GM23248 (cell line): ENCODE data around the gene CAMK2B. TPM values are rescaled to one million over a fixed set of nuclear protein-coding genes. Genes with fewer than 3 reads are reported as not detected.

ENCODE experiments used
- DNase-seq: peaks from one replicate; pipeline ENCODE4 v3.0.0-alpha.2; 2015
- H2AFZ ChIP-seq: fragments of 200-600 bp; sonication (generic); 2 replicates; pipeline ENCODE4 v1.6.1; 2016; ENCODE audit warnings: antibody characterized with exemption
- H3F3A ChIP-seq: fragments of 200-600 bp; sonication (generic); 2 replicates; pipeline ENCODE4 v1.6.1; 2016; ENCODE audit warnings: mild to moderate bottlenecking, antibody characterized with exemption, mixed run types; ENCODE audit not compliant: insufficient read depth
- H3K27ac ChIP-seq: fragments of 200-600 bp; sonication (generic); 2 replicates; pipeline ENCODE4 v1.5.1; 2016; ENCODE audit warnings: mild to moderate bottlenecking
- H3K27me3 ChIP-seq: fragments of 200-600 bp; sonication (generic); replicated peaks from 2 replicates; pipeline ENCODE4 v1.6.1; 2016; ENCODE audit warnings: mild to moderate bottlenecking; ENCODE audit not compliant: insufficient read depth
- H3K36me3 ChIP-seq: fragments of 200-600 bp; sonication (generic); 2 replicates; pipeline ENCODE4 v1.6.1; 2016; ENCODE audit warnings: low read depth, mild to moderate bottlenecking
- H3K4me1 ChIP-seq: fragments of 200-600 bp; sonication (generic); 2 replicates; pipeline ENCODE4 v1.6.1; 2016; ENCODE audit warnings: mild to moderate bottlenecking; ENCODE audit not compliant: insufficient read depth
- H3K4me2 ChIP-seq: fragments of 200-600 bp; sonication (generic); one replicate; pipeline ENCODE4 v1.6.1; 2016; ENCODE audit warnings: mild to moderate bottlenecking; ENCODE audit not compliant: unreplicated experiment
- H3K4me3 ChIP-seq: fragments of 200-600 bp; sonication (generic); 2 replicates; pipeline ENCODE4 v1.5.1; 2016; ENCODE audit warnings: mild to moderate bottlenecking
- H3K79me2 ChIP-seq: fragments of 200-600 bp; sonication (generic); 2 replicates; pipeline ENCODE4 v1.6.1; 2016; ENCODE audit warnings: mild to moderate bottlenecking; ENCODE audit not compliant: insufficient read depth
- H3K9ac ChIP-seq: fragments of 200-600 bp; sonication (generic); 2 replicates; pipeline ENCODE4 v1.6.1; 2016; ENCODE audit warnings: mild to moderate bottlenecking
- H3K9me2 ChIP-seq: fragments of 200-600 bp; sonication (generic); 2 replicates; pipeline ENCODE4 v1.6.1; 2016; ENCODE audit warnings: mixed run types, mild to moderate bottlenecking, moderate library complexity; ENCODE audit not compliant: insufficient read depth
- H3K9me3 ChIP-seq: fragments of 200-600 bp; sonication (generic); one replicate; pipeline ENCODE4 v1.6.1; 2017; ENCODE audit warnings: low read depth
- H4K20me1 ChIP-seq: fragments of 200-600 bp; sonication (generic); 2 replicates; pipeline ENCODE4 v1.6.0; 2016; ENCODE audit not compliant: insufficient read depth
- EZH2 ChIP-seq: fragments of 200-600 bp; sonication (generic); IDR thresholded peaks from 2 replicates; pipeline ENCODE4 v1.6.1; 2018; ENCODE audit warnings: antibody characterized with exemption, mild to moderate bottlenecking; ENCODE audit not compliant: insufficient read depth, poor library complexity, severe bottlenecking
- EZH2phosphoT487 ChIP-seq: fragments of 200-600 bp; sonication (generic); IDR thresholded peaks from 2 replicates; pipeline ENCODE4 v1.6.1; 2018; ENCODE audit warnings: antibody characterized with exemption, moderate library complexity, mild to moderate bottlenecking, low read depth; ENCODE audit not compliant: insufficient read depth
- WGBS, 2 experiments: methylation state at CpG; one replicate each; pipeline ENCODE4 v1.1.6; 2015 to 2017; ENCODE audit warnings: low lambda C conversion rate in 2 of 2, low coverage in 1 of 2; ENCODE audit errors: missing lambda C conversion rate in 2 of 2; 5-methylcytosine and 5-hydroxymethylcytosine counted together
- in situ Hi-C: fragments of 300-500 bp; cut with MboI; formaldehyde crosslinking; loops from 2 replicates; pipeline ENCODE4 v1.15.0; 2020
- polyA plus RNA-seq: library from polyadenylated mRNA; unstranded; fragments of >200 nt; fragmentation: Nextera tagmentation; extraction: Ambion mirVana; gene quantifications from 2 replicates; pipeline ENCODE4 v1.2.1, GENCODE V29; 2016
- total RNA-seq: library from RNA; depleted of rRNA; stranded (reverse); fragments of >200 nt; shearing (Covaris generic); gene quantifications from 2 replicates; pipeline ENCODE4 v1.2.3, GENCODE V29; 2014

The CAMK2B gene
- total and polyA plus RNA-seq, 2 experiments from 2014 or later, result 0.78 to 2.5 TPM

GRCh38 chr7:44273681-44274622 is 51.4 kb downstream of the CAMK2B start:
- Histone ChIP-seq H3K27me3 (no peaks in the 10 kb centered on the region), H3K9ac (no peak overlapping the region), H3K4me2 (no peak overlapping the region), H3K27ac (no peak overlapping the region), H3K4me3 (no peak overlapping the region), H4K20me1 (no peaks in the 10 kb centered on the region), H3K4me1 (no peaks in the 10 kb centered on the region), H3K36me3 (no peaks in the 10 kb centered on the region), H3K79me2 (no peaks in the 10 kb centered on the region), H2AFZ (no peak overlapping the region), H3K9me3 (no peaks in the 10 kb centered on the region), H3F3A (no peaks in the 10 kb centered on the region), H3K9me2 (no peaks in the 10 kb centered on the region)
- in situ Hi-C loops, result no loop called here
- DNase-seq, result no peak
- TF ChIP-seq EZH2 (no peak), EZH2phosphoT487 (no peak)
- 78 to 83% methylated on average over 21 to 22 of the region's 22 CpGs for WGBS, 2 experiments

DNA sequence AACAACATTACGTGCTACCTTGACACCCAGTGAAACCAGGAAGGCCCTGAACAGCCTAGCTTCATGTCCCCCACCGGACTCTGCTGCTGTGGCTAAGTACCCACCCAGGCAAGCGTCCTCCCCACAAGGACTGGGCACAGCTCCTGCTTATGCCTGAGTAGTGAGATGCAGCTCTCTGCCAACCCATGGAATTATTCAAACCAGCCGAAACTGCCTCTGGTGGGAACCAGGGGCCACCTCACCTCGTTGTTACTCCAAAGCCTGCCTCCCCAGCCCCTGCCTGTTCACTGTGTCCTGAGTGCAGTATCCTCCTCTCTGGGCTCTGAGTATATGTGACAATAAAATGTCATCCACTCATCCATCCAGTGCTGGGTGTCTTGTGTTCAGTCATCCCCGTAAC is 52.4 kb downstream of the CAMK2B start:
- 74 to 79% methylated on average over 6 of the region's 6 CpGs for WGBS, 2 experiments
- TF ChIP-seq EZH2, result no peak
- no peak for TF ChIP-seq EZH2phosphoT487
- Histone ChIP-seq H3K27me3 (no peaks in the 10 kb centered on the region), H3K9me3 (no peaks in the 10 kb centered on the region), H4K20me1 (no peaks in the 10 kb centered on the region), H3K4me1 (no peaks in the 10 kb centered on the region), H2AFZ (no peak overlapping the region), H3F3A (no peaks in the 10 kb centered on the region), H3K27ac (no peak overlapping the region), H3K4me2 (no peak overlapping the region), H3K9me2 (no peaks in the 10 kb centered on the region), H3K9ac (no peak overlapping the region), H3K79me2 (no peaks in the 10 kb centered on the region), H3K36me3 (no peaks in the 10 kb centered on the region), H3K4me3 (no peak overlapping the region)
- in situ Hi-C loops, result no loop called here
- no peak for DNase-seq

DNA sequence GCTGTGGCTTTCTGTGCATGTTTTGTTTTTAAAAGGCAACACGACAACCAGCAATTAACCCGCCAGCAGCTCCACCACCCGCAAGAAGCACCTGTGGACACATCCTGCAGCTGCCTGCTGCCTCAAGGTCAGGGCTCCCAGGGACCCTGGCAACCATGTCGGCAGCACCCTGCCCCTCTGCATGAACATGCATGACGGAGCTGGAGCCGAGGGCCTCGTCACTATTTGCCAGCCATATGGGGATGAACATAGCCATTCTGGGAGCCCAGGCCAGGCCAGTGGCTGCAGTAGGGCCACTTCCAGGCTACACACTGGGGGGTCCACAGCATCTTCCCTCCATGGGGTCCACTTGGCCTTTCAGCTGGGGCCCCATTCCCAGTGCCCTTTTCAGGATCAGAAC is 52.9 kb downstream of the CAMK2B start:
- no peaks in the 10 kb centered on the region for H3K27me3 ChIP-seq
- 81 to 83% methylated on average over 7 of the region's 7 CpGs for WGBS, 2 experiments

DNA sequence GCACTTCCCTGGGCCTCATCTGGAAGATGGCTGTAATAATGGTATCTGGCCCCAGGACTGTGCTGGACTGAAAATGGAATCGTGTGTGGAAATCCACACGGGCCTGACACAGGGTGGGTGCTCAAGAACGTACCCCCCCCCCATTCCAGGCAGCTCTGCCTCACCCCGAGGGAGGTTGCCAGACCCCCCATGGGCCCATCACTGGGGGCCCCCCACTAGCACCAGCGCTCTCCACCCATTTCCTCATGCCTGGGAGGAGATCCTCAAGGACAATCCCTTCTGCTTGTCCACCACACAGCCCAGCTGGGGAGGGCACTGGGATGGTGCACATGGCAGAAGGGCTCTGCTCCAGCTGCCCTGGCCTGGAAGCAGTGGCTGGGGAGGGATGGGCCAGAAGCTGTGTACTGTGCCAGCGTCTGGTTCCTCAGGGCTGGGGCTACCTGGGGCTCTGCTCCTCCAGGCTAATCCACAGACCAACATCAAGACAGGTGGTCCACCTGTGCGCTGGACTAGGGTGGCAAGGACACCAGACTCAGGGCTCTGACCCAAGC is 55.4 kb downstream of the CAMK2B start:
- no peaks in the 10 kb centered on the region for H3K36me3 ChIP-seq
- no peak for DNase-seq
- no peaks in the 10 kb centered on the region for H3K27me3 ChIP-seq
- H3K79me2 ChIP-seq, result no peaks in the 10 kb centered on the region
- no peak overlapping the region for H3K27ac ChIP-seq
- no peak for TF ChIP-seq EZH2
- TF ChIP-seq EZH2phosphoT487, result no peak
- H3K4me3 ChIP-seq, result no peak overlapping the region
- H4K20me1 ChIP-seq, result no peaks in the 10 kb centered on the region
- no peak overlapping the region for H3K4me2 ChIP-seq
- no peaks in the 10 kb centered on the region for H3K9me2 ChIP-seq
- no peaks in the 10 kb centered on the region for H3K4me1 ChIP-seq
- 76 to 86% methylated on average over 5 to 7 of the region's 7 CpGs for WGBS, 2 experiments
- H2AFZ ChIP-seq, result no peak overlapping the region
- in situ Hi-C loops, result no loop called here
- no peaks in the 10 kb centered on the region for H3F3A ChIP-seq
- H3K9me3 ChIP-seq, result no peaks in the 10 kb centered on the region
- no peak overlapping the region for H3K9ac ChIP-seq

More for the DNA sequence above, 52.9 kb downstream of the CAMK2B start:
- TF ChIP-seq EZH2phosphoT487, result no peak
- TF ChIP-seq EZH2, result no peak
- no peaks in the 10 kb centered on the region for H3K36me3 ChIP-seq
- H3K79me2 ChIP-seq, result no peaks in the 10 kb centered on the region
- no peak overlapping the region for H3K4me2 ChIP-seq
- DNase-seq, result no peak
- H3K9ac ChIP-seq, result no peak overlapping the region
- no peaks in the 10 kb centered on the region for H3K9me3 ChIP-seq
- no peak overlapping the region for H3K27ac ChIP-seq
- no peak overlapping the region for H3K4me3 ChIP-seq
- H4K20me1 ChIP-seq, result no peaks in the 10 kb centered on the region
- H3F3A ChIP-seq, result no peaks in the 10 kb centered on the region
- H3K9me2 ChIP-seq, result no peaks in the 10 kb centered on the region
- in situ Hi-C loops, result no loop called here
- no peaks in the 10 kb centered on the region for H3K4me1 ChIP-seq
- no peak overlapping the region for H2AFZ ChIP-seq
